ENCODE data around the gene CETN2. TPM values are rescaled to one million over a fixed set of nuclear protein-coding genes. Genes with fewer than 3 reads are reported as not detected.

Gene CETN2
- polyA plus RNA-seq (2013) = 57.9 and 59.5 TPM in 2 replicates

GRCh38 chrX:152830312-152831305 lies at the start of gene CETN2, which contains the start of gene NSDHL:
CETN2 (minus strand) TSS chrX:152830757; CDS start chrX:152830710, 47 bp downstream.
NSDHL (plus strand) TSS chrX:152831063; CDS start chrX:152846325, 15,262 bp downstream.
- Histone ChIP-seq H4K8ac (ENCODE audit: low read depth, low read length) (peak within 1 kb of the TSS; percentile 73), H4K91ac (ENCODE audit: low read depth, low read length) (peak within 1 kb of the TSS; percentile 82), H3K79me2 (ENCODE audit: control insufficient read depth, insufficient read depth, low read length, poor library complexity) (peaks cover 6% of the 10 kb centered on the region), H3K79me1 (ENCODE audit: low read length) (peaks cover 5% of the 10 kb centered on the region), H3K9ac (ENCODE audit: low read length) (peak within 1 kb of the TSS; percentile 93), H3K4me1 (ENCODE audit: control insufficient read depth in 1 of 2, insufficient read depth in 2 of 2, low read length in 2 of 2) (peaks cover 3 to 4% of the 10 kb centered on the region in 2 experiments), H3K4me3 (ENCODE audit: low read depth, low read length) (peak within 1 kb of the TSS; percentile 92), H3K27me3 (ENCODE audit: insufficient read depth, low read length) (no peaks in the 10 kb centered on the region), H3K9me3 (ENCODE audit: insufficient read depth, low read depth, low read length) (no peaks in the 10 kb centered on the region), H2AFZ (ENCODE audit: insufficient read depth, low read length, poor library complexity) (peak within 1 kb of the TSS; percentile 52), H3K14ac (ENCODE audit: low read length) (peak within 1 kb of the TSS; percentile 62), H2BK12ac (ENCODE audit: low read length) (no peak within 1 kb of the TSS), H3K4me2 (ENCODE audit: low read length) (peak within 1 kb of the TSS; percentile 86), H3K18ac (ENCODE audit: low read length) (peak within 1 kb of the TSS; percentile 3), H2BK120ac (ENCODE audit: insufficient read depth, low read length, poor library complexity) (peak within 1 kb of the TSS; percentile 37), H3K27ac (ENCODE audit: low read depth, low read length) (no peak within 1 kb of the TSS), H3K36me3 (ENCODE audit: control insufficient read depth in 1 of 2, insufficient read depth in 2 of 2, low read length in 2 of 2) (peaks cover 9 to 27% of the 10 kb centered on the region in 2 experiments), H4K12ac (ENCODE audit: low read depth, low read length) (peak within 1 kb of the TSS; percentile 74), H3K4ac (ENCODE audit: low read depth, low read length) (peak within 1 kb of the TSS; percentile 49), H2AK5ac (ENCODE audit: low read length) (peak within 1 kb of the TSS; percentile 65), H3K23ac (ENCODE audit: low read length) (no peak within 1 kb of the TSS), H2BK5ac (ENCODE audit: low read depth, low read length, poor library complexity) (peak within 1 kb of the TSS; percentile 59)
- peak; percentile 92 to 93 for DNase-seq
- WGBS (ENCODE audit: extremely low coverage, insufficient coverage, insufficient read length) = no CpG with 5 or more reads among the region's 71 CpGs

GRCh38 chrX:152878976-152879755 lies 48.6 kb upstream of the CETN2 start:
- Histone ChIP-seq H2BK120ac (ENCODE audit: insufficient read depth, low read length, poor library complexity) (no peak overlapping the region), H3K9ac (ENCODE audit: low read length) (no peak overlapping the region)
- WGBS (ENCODE audit: extremely low coverage, insufficient coverage, insufficient read length) = no CpG with 5 or more reads among the region's 16 CpGs

GRCh38 chrX:152876931-152877840 lies 46.6 kb upstream of the CETN2 start:
- Histone ChIP-seq H4K12ac (ENCODE audit: low read depth, low read length) (no peak overlapping the region), H3K4me3 (ENCODE audit: low read depth, low read length) (no peak overlapping the region), H3K4me1 (ENCODE audit: control insufficient read depth in 1 of 2, insufficient read depth in 2 of 2, low read length in 2 of 2) (no peaks in the 10 kb centered on the region), H3K4me2 (ENCODE audit: low read length) (no peak overlapping the region), H3K27me3 (ENCODE audit: insufficient read depth, low read length) (no peaks in the 10 kb centered on the region), H3K14ac (ENCODE audit: low read length) (no peak overlapping the region), H3K79me1 (ENCODE audit: low read length) (no peaks in the 10 kb centered on the region), H2BK5ac (ENCODE audit: low read depth, low read length, poor library complexity) (no peak overlapping the region), H4K8ac (ENCODE audit: low read depth, low read length) (no peak overlapping the region), H3K36me3 (ENCODE audit: control insufficient read depth in 1 of 2, insufficient read depth in 2 of 2, low read length in 2 of 2) (no peaks in the 10 kb centered on the region), H3K9me3 (ENCODE audit: insufficient read depth, low read depth, low read length) (no peaks in the 10 kb centered on the region), H2AK5ac (ENCODE audit: low read length) (no peak overlapping the region), H3K79me2 (ENCODE audit: control insufficient read depth, insufficient read depth, low read length, poor library complexity) (no peaks in the 10 kb centered on the region), H3K18ac (ENCODE audit: low read length) (no peak overlapping the region), H3K9ac (ENCODE audit: low read length) (no peak overlapping the region), H3K4ac (ENCODE audit: low read depth, low read length) (no peak overlapping the region), H2BK12ac (ENCODE audit: low read length) (no peak overlapping the region), H4K91ac (ENCODE audit: low read depth, low read length) (no peak overlapping the region), H3K23ac (ENCODE audit: low read length) (no peak overlapping the region), H3K27ac (ENCODE audit: low read depth, low read length) (no peak overlapping the region), H2AFZ (ENCODE audit: insufficient read depth, low read length, poor library complexity) (no peak overlapping the region), H2BK120ac (ENCODE audit: insufficient read depth, low read length, poor library complexity) (no peak overlapping the region)
- no peak for DNase-seq
- no CpG with 5 or more reads among the region's 10 CpGs for WGBS (ENCODE audit: extremely low coverage, insufficient coverage, insufficient read length)

More at GRCh38 chrX:152878976-152879755, 48.6 kb upstream of the CETN2 start:
- Histone ChIP-seq H2BK5ac (ENCODE audit: low read depth, low read length, poor library complexity) (no peak overlapping the region), H3K23ac (ENCODE audit: low read length) (no peak overlapping the region), H4K91ac (ENCODE audit: low read depth, low read length) (no peak overlapping the region), H3K36me3 (ENCODE audit: control insufficient read depth in 1 of 2, insufficient read depth in 2 of 2, low read length in 2 of 2) (no peaks in the 10 kb centered on the region), H3K9me3 (ENCODE audit: insufficient read depth, low read depth, low read length) (no peaks in the 10 kb centered on the region), H4K8ac (ENCODE audit: low read depth, low read length) (no peak overlapping the region), H3K4me2 (ENCODE audit: low read length) (no peak overlapping the region), H3K18ac (ENCODE audit: low read length) (no peak overlapping the region), H3K4me1 (ENCODE audit: control insufficient read depth in 1 of 2, insufficient read depth in 2 of 2, low read length in 2 of 2) (no peaks in the 10 kb centered on the region), H4K12ac (ENCODE audit: low read depth, low read length) (no peak overlapping the region), H3K14ac (ENCODE audit: low read length) (no peak overlapping the region), H3K27me3 (ENCODE audit: insufficient read depth, low read length) (no peaks in the 10 kb centered on the region), H3K4ac (ENCODE audit: low read depth, low read length) (no peak overlapping the region), H2AK5ac (ENCODE audit: low read length) (no peak overlapping the region), H3K27ac (ENCODE audit: low read depth, low read length) (no peak overlapping the region), H2AFZ (ENCODE audit: insufficient read depth, low read length, poor library complexity) (no peak overlapping the region), H3K4me3 (ENCODE audit: low read depth, low read length) (no peak overlapping the region), H3K79me2 (ENCODE audit: control insufficient read depth, insufficient read depth, low read length, poor library complexity) (no peaks in the 10 kb centered on the region), H3K79me1 (ENCODE audit: low read length) (no peaks in the 10 kb centered on the region), H2BK12ac (ENCODE audit: low read length) (no peak overlapping the region)
- DNase-seq = no peak
